NCI-H2081 (cell line): ENCODE measurements around the gene FASTKD3.

ENCODE experiments used
- DNase-seq, 2 experiments: peaks; one replicate each; lab custom pipeline; 2025; lab: John Stamatoyannopoulos, UW

Gene FASTKD3

DNA sequence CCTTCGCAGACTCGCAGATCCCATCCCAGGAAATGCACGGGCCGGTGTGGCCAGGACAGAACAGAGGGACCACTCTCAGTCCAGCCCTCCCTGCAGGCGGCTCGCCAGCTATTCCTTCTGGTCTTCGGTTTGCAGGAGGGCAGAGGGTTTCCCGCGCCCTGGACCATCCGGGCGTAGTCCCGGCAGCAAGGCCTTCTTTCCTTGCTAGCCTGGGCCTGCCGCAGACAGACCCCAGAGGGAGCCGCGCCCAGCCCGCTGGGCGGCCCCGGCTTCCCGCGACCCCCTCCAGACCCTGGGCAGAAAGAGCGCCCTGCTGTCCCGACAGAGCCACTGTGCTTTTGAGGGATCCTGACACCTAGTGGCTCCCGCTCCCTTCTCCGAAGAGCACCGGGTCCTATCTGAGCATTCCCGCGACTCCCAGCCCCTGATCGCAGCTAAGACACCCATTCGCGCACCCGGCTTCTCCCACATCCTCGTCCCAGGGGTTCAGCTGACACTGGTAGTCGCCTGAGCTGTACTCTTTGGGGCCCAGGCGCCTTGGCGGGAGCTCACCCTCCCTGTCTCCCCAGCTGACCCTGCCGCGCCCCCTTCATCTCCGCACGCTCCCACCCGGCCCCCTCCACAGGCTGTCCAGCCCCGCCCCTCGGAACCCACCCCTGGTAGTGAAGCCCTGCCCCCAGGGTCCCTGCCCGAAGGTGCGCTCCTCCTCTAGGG lies 19.0 kb downstream of the FASTKD3 start:
- no peak for DNase-seq

DNA sequence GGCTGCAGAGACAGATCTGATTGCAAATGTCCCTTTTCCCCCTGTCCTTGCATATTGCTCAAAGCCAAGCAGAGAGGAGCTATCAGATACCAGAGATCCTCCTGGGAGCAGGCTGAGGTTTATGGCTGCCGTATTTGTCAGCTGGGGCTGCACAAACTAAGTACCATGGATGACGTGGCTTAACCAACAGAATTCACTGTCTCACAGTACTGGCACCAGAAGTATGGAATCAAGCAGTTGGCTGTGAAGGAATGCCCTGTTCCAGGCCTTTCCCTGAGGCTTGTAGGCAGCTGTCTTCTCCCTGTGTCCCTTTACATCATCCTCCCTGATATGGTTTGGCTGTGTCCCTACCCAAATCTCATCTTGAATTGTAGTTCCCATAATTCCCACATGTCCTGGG lies 20.5 kb downstream of the FASTKD3 start:
- no peak for DNase-seq

DNA sequence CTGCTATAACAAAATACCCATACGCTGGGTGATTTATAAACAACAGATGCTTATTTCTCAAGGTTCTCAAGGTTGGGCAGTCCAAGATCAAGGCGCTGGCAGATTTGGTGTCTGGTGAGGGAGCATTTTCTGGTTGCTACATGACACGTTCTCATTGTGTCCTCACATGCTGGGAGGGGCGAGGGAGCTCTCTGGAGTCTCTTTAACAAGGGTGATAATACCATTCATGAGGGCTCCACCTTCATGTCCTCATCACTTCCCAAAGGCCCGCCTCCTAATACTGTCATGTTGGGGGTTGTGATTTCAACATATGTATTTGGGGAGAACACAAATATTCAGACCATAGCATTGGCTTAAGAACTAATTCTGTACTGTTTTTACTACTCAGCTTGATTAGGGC lies 22.5 kb downstream of the FASTKD3 start:
- no peak for DNase-seq

DNA sequence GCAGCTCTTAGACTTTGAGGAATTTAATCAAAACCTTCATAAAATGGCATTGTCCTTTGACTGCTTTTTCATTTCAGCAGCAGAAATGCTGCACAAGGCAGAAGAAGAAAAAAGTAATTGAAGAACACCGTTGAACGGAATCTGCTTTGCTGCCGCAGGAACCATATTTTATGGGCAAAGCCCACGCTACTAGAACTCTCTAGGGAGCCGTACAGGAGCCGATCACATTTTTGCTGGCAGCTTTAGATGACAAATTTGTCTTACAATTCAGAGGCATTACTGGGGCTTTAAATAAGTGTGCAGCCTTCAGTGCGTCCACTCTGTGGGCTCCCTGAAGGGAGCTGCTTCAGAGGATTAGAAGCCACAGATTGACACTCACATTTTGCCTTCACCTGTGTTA lies 23.3 kb downstream of the FASTKD3 start:
- no peak for DNase-seq

DNA sequence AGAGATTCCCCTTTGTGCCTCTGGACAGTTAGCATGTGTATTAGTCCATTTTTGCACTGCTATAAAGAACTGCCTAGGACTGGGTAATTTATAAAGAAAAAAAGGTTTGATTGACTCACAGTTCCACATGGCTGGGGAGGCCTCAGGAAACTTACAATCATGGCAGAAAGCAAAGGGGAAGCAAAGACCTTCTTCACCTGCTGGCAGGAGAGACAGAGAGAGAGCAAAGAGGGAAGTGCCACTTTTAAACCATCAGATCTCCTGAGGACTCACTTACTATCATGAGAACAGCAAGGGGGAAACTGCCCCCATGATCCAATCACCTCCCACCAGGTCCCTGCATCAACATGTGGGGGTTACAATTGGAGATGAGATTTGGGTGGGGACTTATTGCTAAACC lies 23.9 kb downstream of the FASTKD3 start:
- DNase-seq, result no peak

DNA sequence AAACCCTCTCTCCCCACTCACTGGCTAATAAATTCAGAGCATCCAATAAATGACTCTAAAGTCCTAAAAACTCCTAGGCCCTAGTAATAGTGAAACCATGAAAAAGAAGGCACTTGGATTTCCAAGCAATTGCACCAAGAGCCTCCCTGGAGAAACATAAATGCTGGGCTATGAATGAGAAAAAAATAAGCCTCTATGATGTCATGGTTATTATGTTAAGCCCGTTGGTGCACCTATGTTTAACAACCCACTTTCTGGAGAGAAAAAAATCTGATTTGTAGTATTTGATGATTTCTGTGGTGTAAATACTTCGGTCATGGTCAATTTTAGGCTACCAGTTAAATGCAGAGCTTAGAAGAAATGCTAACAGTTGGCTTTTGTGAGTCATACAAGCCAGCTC lies 26.3 kb downstream of the FASTKD3 start:
- no peak for DNase-seq

DNA sequence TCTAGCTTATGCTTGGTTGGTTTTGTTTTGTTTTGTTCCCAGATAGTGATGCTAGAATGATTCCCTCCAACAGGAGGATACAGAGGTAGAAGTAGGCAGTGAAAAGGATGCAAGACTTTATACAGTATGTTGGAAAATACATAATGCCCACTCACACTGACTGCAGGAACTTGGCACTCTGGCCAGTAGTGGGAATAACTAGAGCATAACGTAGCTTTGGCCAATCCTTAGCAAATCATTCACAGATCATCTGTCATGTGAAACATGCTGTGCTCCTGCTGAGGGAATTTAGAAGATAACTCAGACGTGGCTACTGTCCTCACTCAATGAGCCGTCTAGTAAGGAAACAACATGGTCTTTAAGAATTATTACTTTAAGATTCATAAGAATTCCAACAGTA lies 31.4 kb downstream of the FASTKD3 start:
- DNase-seq, result no peak

DNA sequence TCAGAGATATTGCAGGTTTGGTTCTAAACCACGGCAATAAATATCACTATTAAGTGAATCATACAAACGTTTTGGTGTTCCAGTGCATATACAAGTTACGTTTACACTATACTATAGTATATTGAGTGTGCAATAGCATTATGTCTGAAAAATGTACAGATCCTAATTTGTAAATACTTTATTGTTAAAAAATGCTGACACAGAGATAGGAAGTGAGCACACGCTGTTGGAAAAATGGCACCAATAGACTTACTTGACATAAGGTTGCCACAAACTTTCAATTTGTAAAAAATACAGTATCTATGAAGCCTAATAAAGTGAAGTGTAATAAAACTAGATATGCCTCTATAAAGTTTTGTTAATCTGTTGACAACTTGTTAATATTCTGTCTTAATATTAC lies 33.8 kb downstream of the FASTKD3 start:
- no peak for DNase-seq

DNA sequence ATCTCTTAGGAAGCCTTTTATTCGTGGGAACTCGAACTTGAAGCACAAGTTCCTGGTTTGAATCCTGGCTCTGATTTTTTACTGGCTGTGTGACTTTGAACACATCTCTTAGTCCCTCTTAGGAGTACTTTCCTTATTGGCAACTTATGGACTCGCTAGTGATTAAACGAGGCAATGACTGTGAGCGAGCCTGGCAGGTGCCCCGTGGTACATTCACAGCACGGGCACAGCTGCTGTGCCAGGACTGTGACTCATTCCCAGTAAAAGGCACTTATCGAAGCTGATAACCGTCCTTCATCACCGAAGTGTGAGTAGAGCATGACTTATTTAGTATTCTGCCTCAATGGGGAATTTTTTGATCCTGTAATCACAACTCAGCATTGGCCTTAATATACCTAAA lies 40.6 kb downstream of the FASTKD3 start:
- peak in 1 of 2 experiments; percentile 18 for DNase-seq

DNA sequence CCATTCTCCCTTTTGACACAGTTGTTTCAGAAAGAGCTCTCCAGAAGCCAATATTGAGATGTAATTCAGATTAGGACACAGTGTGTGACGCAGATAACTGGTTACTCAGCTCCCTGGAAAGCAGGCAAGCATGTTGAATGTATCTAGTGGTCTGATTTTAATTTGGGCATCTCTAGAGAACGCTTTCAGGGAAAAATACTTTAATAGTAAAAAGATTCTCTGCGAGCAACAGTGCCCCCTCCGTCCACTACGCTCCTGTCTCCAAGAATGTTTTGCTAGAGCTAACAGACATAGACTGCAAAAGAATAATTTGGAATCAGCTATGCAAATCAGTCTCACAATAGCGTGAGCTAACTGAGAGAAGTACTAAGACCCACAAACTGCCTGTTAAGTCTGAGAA lies 41.2 kb downstream of the FASTKD3 start:
- no peak for DNase-seq

DNA sequence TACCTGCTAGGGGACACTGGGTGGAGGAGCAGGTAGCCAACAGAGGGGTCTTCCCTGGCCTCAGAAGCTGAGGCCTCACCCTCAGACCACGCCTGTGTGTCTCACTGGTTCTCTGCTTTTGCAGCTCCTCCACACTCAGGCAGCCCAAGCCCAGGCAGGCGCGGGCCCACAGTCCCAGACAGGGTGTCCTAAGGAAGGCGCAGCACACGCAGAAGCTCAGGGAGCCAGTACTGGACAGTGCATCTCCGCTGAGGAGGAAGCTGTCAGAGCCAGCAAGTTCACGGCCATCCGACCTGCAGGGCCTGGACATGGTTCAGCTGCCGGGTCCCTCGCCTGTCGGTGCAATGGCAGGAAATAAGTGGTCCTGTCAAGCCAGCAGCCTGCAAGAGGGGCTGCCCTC lies 43.2 kb downstream of the FASTKD3 start:
- no peak for DNase-seq

DNA sequence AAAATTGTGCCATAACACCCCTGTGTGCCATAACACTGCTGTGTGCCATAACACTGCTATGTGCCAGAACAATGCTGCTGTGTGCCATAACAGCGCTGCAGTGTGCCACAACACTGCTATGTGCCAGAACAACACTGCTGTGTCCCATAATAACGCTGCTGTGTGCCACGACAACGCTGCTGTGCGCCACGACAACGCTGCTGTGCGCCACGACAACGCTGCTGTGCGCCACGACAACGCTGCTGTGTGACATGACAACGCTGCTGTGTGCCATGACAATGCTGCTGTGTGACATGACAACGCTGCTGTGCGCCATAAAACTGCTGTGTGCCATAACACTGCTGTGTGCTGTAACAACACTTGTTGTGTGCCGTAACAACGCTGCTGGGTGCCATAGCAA lies 43.8 kb downstream of the FASTKD3 start:
- DNase-seq, result peak in 1 of 2 experiments; percentile 10

DNA sequence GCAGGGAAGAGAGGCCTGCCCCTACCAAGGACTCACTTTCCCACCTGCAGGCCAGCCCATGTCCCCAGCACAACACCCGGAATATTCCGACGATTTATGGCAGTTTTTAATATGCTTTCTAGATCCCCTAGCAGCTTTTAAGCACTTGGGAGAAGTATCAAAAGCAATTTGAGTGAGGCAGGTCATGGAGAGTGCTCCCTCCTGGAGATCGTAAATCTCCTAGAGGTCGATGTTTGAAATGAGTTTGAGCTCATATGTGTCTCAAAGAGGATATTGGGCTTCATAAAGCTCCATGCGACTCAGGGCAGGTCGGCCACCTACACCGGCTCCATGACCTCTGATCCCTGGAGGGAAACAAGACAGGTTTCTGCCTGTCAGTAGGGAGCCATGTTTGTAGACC lies 45.2 kb downstream of the FASTKD3 start:
- DNase-seq, result no peak

DNA sequence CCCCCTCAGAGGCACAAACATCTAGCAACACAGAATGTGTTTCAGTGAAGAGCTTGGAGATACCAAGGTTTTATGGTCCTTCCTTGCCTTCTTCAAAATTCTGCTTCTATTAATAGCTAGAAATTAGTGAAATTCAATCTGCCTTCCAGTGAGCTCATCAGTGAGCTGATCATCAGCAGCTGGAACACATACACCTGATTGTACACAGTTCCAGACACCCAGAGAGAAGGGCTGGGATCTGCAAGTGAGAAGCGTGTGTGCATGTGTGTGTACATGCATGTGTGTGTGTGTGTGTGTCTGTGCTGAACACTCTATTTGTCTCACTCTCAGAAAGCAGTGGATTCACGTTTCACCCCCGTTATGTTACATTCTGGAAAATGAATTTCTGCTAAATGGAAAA lies 46.4 kb downstream of the FASTKD3 start:
- DNase-seq, result no peak

DNA sequence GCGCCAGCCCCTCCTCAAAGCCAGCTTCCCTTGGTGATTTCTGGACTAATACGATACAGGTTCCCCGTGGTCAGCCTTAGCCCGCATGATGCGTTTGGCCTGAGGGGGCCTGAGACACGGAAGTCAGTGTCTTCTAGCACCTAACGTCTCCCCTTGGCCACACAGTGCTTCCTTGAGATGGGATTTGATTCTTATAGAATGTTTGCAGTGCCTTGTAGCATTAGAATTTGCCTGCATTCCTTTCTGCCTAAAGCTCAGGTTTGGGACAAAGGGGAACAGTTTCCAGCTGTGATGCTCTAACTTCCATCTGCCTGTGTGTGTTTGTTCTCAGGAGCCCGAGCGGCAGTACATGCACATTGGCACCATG lies 52.3 kb downstream of the FASTKD3 start:
- DNase-seq, result no peak

DNA sequence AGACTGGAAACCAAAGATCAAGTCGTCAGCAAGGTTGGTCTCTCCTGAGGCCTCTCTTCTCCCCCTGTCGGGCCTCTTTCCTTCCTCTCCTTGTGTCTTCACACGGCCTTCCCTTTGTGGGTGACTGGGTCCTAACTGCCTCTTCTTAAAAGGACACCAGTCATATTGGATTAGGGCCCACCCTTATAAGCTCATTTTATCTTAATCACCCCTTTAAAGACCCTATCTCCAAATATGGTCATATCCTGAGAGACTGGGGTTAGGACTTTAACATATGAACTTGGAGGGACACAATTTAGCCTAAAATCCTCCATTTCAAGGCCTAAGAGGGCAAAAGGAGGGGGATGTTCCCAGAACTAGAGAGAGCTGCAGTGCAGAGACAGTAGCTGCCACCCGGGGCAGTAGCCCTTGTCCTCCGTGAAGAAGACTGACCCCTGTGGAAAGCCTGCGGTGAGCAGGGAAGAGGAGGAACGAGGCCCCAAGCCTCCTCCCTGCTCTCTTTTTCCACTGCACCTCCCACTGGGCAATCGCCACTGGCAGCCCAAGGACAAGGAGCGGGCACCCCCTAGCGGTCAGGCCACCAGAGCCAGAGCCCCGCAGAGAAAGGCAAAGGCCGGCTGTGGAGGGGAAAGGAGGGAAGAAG lies 52.8 kb downstream of the FASTKD3 start:
- DNase-seq, result peak; percentile 39 to 55

DNA sequence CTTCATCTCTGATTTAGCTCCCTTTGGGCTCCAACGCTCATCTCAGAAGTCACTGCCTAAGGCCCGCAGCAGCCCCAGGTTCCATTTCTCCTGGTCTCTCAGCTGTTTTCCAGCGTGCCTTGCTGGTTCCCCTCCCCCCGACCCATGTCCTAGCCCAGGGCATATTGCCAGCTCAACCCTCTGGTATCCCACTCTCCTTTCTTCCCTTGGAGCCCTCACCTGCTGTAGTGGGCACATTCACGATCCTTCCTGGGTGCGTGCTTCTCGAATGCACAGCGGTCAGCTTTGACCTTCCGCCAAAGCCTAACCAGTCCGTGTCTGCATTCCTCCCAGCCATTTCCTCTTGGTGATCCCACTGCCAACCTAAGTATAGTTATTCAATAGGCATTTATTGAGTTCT lies 54.0 kb downstream of the FASTKD3 start:
- DNase-seq, result no peak

DNA sequence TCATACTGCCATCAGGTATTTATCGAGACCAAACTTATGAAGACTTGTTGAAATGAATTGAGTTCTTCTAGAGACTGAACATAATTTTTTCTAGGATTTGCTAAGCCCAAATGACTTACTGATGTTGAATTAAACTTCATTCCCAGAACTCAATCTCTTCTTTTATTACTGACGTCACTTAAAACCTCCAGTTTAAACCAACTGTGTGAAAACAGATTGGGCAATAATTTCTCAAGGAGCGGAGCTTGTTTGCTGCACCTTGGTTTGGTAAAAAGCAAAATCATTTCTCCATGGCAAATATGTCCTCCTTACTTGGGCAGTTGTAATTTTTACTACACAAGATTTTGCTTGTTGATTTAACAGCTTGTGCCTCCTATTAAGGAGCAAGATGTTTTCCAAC lies 55.3 kb downstream of the FASTKD3 start:
- DNase-seq, result no peak

DNA sequence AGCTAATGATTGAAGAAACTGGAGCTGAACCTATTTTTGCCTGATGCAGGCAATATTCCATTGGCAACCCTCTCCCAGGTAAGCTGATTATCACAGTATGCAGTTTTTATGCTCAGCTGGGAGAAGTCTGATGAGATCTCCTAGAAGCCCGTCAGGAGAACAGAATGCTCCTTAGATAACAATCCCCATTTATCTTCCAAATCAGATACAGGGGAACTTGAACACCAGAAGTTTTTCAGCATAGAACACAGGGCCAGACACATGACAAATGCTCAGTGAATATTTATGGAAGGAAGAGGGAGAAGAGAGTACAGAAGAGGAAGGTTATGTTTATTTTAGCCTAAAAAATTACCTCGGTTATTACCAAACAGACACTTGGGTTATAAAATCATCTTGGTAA lies 55.8 kb downstream of the FASTKD3 start:
- no peak for DNase-seq

DNA sequence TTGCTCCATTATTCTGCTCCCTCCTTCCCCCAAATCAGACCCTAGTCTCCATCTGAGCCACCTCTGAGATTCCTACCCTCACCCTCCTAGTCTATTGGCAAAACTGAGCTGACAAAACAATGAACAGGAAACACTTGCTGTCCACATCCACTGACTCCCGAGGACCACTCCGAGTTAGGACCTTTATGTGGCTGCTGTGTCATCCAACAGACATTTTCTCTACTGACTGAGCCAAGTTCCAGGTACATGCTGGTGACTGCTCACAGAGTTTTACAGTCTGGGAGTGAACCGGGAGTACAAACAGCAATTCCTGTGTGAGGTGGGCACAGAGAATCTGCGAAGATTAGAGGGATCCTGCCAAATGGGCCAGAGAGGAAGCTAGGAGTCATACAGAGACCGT lies 57.1 kb downstream of the FASTKD3 start:
- no peak for DNase-seq
